Nephron (organoid): ENCODE results near the gene TXNDC11.
A peak's percentile ranks its signal among the peaks of the same experiment; 100 is the strongest.

Source experiments
- H3K27ac Mint-ChIP-seq, 3 experiments: 2 replicates each; pipeline ENCODE4 v1.8.0; 2020; ENCODE audit warnings: mixed read lengths in 3 of 3, mild to moderate bottlenecking in 2 of 3, moderate library complexity in 1 of 3
- H3K27me3 Mint-ChIP-seq: 2 replicates; pipeline ENCODE4 v1.8.0; 2021; ENCODE audit warnings: low read depth, mild to moderate bottlenecking, moderate library complexity, mixed read lengths
- H3K36me3 Mint-ChIP-seq: 2 replicates; pipeline ENCODE4 v1.8.0; 2020; ENCODE audit warnings: low read depth, mixed read lengths
- H3K4me1 Mint-ChIP-seq: 2 replicates; pipeline ENCODE4 v1.8.0; 2020; ENCODE audit warnings: mixed read lengths
- H3K4me3 Mint-ChIP-seq, 3 experiments: 2 replicates each; pipeline ENCODE4 v1.8.0; 2020; ENCODE audit warnings: mild to moderate bottlenecking in 3 of 3, mixed read lengths in 3 of 3, moderate library complexity in 2 of 3
- H3K9me3 Mint-ChIP-seq: 2 replicates; pipeline ENCODE4 v1.8.0; 2020; ENCODE audit warnings: mixed read lengths
- TF ChIP-seq, protein P1 (sequence below), 3 experiments: fragments of 200-600 bp; sonication (generic); IDR thresholded peaks; one replicate each; pipeline ENCODE4 v1.5.0; 2021; ENCODE audit warnings: antibody characterized with exemption in 3 of 3; ENCODE audit not compliant: unreplicated experiment in 3 of 3

The TXNDC11 gene

DNA sequence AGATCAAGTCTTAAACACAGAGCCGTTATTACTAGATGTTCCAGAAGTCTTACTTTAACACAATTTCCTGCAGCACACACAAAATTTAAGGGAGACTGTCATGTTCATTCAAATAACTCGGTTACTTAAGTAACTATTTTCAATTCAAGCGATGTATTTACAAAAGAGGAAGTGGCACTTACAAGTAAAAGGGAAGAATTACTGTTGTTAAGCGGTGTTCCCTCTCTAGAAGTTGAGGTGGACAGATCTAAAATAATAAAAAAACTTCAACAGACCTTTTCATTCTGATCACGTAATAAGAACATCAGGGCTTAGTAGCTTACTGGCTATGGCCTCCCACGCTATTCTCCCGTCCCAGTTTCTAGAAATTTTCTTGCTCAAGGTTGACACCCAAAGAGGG, 26.2 kb upstream of the TXNDC11 start:
- Mint-ChIP-seq H3K27me3 (no peaks in the 10 kb centered on the region), H3K4me3 (no peak overlapping the region), H3K36me3 (peaks cover 65% of the 10 kb centered on the region), H3K9me3 (no peaks in the 10 kb centered on the region), H3K27ac (no peak overlapping the region), H3K4me1 (no peaks in the 10 kb centered on the region)
- TF ChIP-seq, protein P1, sequence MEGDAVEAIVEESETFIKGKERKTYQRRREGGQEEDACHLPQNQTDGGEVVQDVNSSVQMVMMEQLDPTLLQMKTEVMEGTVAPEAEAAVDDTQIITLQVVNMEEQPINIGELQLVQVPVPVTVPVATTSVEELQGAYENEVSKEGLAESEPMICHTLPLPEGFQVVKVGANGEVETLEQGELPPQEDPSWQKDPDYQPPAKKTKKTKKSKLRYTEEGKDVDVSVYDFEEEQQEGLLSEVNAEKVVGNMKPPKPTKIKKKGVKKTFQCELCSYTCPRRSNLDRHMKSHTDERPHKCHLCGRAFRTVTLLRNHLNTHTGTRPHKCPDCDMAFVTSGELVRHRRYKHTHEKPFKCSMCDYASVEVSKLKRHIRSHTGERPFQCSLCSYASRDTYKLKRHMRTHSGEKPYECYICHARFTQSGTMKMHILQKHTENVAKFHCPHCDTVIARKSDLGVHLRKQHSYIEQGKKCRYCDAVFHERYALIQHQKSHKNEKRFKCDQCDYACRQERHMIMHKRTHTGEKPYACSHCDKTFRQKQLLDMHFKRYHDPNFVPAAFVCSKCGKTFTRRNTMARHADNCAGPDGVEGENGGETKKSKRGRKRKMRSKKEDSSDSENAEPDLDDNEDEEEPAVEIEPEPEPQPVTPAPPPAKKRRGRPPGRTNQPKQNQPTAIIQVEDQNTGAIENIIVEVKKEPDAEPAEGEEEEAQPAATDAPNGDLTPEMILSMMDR (IDR thresholded peaks at IDR 0.05; ENCODE audit: unreplicated experiment in 3 of 3): no peak

DNA sequence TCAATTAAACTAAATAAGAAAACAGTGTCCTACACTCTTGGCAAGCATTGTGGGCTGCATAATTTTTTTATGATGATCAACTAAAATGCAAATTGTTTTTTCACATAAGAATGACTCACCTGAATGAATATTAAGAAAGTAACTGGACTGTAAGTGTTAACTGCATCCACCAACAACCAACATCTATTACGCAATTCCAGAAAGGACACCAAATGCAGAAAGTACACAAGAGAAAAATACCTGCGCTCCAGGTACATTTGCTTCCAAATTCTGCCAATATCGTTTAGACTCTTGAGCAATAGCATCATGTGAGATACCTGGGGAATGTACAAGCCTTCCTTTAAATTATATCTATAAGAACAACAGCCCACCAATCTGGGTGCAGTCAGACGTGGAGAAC, 19.8 kb upstream of the TXNDC11 start:
- Mint-ChIP-seq H3K27ac (no peak overlapping the region), H3K36me3 (peaks cover 75% of the 10 kb centered on the region), H3K4me1 (peaks cover 21% of the 10 kb centered on the region), H3K27me3 (no peaks in the 10 kb centered on the region), H3K4me3 (no peak overlapping the region), H3K9me3 (no peaks in the 10 kb centered on the region)
- TF ChIP-seq, protein P1 (IDR thresholded peaks at IDR 0.05; ENCODE audit: unreplicated experiment in 3 of 3): no peak

GRCh38 chr16:11759997-11760396, 17.3 kb upstream of the TXNDC11 start:
- peaks cover 83% of the 10 kb centered on the region for H3K36me3 Mint-ChIP-seq
- TF ChIP-seq, protein P1 (IDR thresholded peaks at IDR 0.05; ENCODE audit: unreplicated experiment in 3 of 3): no peak
- H3K4me3 Mint-ChIP-seq: no peak overlapping the region
- peaks cover 29% of the 10 kb centered on the region for H3K4me1 Mint-ChIP-seq
- H3K9me3 Mint-ChIP-seq: no peaks in the 10 kb centered on the region
- no peaks in the 10 kb centered on the region for H3K27me3 Mint-ChIP-seq
- peak overlapping the region in 1 of 3 experiments; percentile 9 for H3K27ac Mint-ChIP-seq

- Mint-ChIP-seq H3K9me3 (no peaks in the 10 kb centered on the region), H3K27ac (peak overlapping the region; percentile 88 to 96 (median 91)), H3K27me3 (no peaks in the 10 kb centered on the region), H3K4me3 (no peak overlapping the region), H3K36me3 (peaks cover 78% of the 10 kb centered on the region), H3K4me1 (peaks cover 29% of the 10 kb centered on the region)
- TF ChIP-seq, protein P1 (IDR thresholded peaks at IDR 0.05; ENCODE audit: unreplicated experiment in 3 of 3): no peak
Measured at GRCh38 chr16:11759163-11759834, 16.6 kb upstream of the TXNDC11 start.

- Mint-ChIP-seq H3K27ac (peak overlapping the region; percentile 88 to 96 (median 91)), H3K4me1 (peaks cover 34% of the 10 kb centered on the region), H3K36me3 (peaks cover 81% of the 10 kb centered on the region), H3K9me3 (no peaks in the 10 kb centered on the region), H3K27me3 (no peaks in the 10 kb centered on the region), H3K4me3 (no peak overlapping the region)
- TF ChIP-seq, protein P1 (IDR thresholded peaks at IDR 0.05; ENCODE audit: unreplicated experiment in 3 of 3): no peak
Measured at GRCh38 chr16:11757671-11758545, 15.3 kb upstream of the TXNDC11 start.
